Measurements from ENCODE around the gene IRAK1BP1. TPM values are rescaled to one million over a fixed set of nuclear protein-coding genes. Genes with fewer than 3 reads are reported as not detected.

The IRAK1BP1 gene
- total RNA-seq (2021) (6.2 and 6.6 TPM in 2 replicates), Bru-seq, nascent RNA (percentile 69 among the genes with signal in this experiment), BruChase-seq, experiment 1, labeled RNA remaining after a 2-hour chase (percentile 69 among the genes with signal in this experiment), BruChase-seq, experiment 2, labeled RNA remaining after a 6-hour chase (percentile 61 among the genes with signal in this experiment)
- long read RNA-seq, full-length matches to known transcripts: 9 of 17 reads
- long read RNA-seq, partial matches to known transcripts: 0 of 17 reads
- long read RNA-seq, other reads (novel, unspliced or antisense): 8 of 17 reads

- DNase-seq (ENCODE audit: low spot score): peak; percentile 90
- Histone ChIP-seq H3K4me1 (ENCODE audit: insufficient read depth, low read length, poor library complexity, severe bottlenecking) (no peaks in the 10 kb centered on the region), H3K4me3 (ENCODE audit: low read depth, low read length, poor library complexity, severe bottlenecking) (peak within 1 kb of the TSS; percentile 95), H3K36me3 (ENCODE audit: insufficient read depth, low read length, poor library complexity, severe bottlenecking) (no peaks in the 10 kb centered on the region), H3K27ac (ENCODE audit: low read depth, low read length, poor library complexity, severe bottlenecking) (peak within 1 kb of the TSS; percentile 65), H3K9me3 (ENCODE audit: low read depth, low read length, poor library complexity, severe bottlenecking) (no peaks in the 10 kb centered on the region), H3K27me3 (replicated peaks; ENCODE audit: insufficient read depth, low read depth, low read length, poor library complexity) (no peaks in the 10 kb centered on the region)
- BruUV-seq (replicated peaks): no TSS peak
- POLR2A ChIA-PET (ENCODE audit: low non-redundant PET): interaction anchor here (0.6 kb wide), 1 partner anchor 11 kb away, joined by 3 read pairs; no protein-coding TSS in a partner anchor
- CTCF ChIA-PET: no interaction called here
- TF ChIP-seq CTCF (conservative IDR thresholded peaks at IDR 0.05; ENCODE audit: low read depth, low read length) (peak; percentile 23; the same call in 1 of the 2 replicates), EZH2 (IDR thresholded peaks at IDR 0.05; ENCODE audit: borderline replicate concordance, low read depth, low read length, poor library complexity, severe bottlenecking) (no peak)
- intact Hi-C loops (cut with micrococcal nuclease; ENCODE audit: unreplicated experiment): loop anchor here (10.0 kb wide), 1 partner anchor 997 kb away; no protein-coding TSS in a partner anchor
These were observed at the start of gene IRAK1BP1 for GRCh38 chr6:78867370-78868040. TSS of gene IRAK1BP1 (plus strand) at chr6:78867551. CDS start at chr6:78867577, 26 bp downstream.

GRCh38 chr6:78824045-78824444 lies 43.3 kb upstream of the IRAK1BP1 start:
- DNase-seq (ENCODE audit: low spot score): no peak
- CTCF ChIA-PET: no interaction called here

GRCh38 chr6:78829407-78829806 lies 37.9 kb upstream of the IRAK1BP1 start:
- TF ChIP-seq CTCF (conservative IDR thresholded peaks at IDR 0.05; ENCODE audit: low read depth, low read length) (no peak), EZH2 (IDR thresholded peaks at IDR 0.05; ENCODE audit: borderline replicate concordance, low read depth, low read length, poor library complexity, severe bottlenecking) (no peak)
- no peaks in the 10 kb centered on the region for H3K27me3 ChIP-seq (replicated peaks; ENCODE audit: insufficient read depth, low read depth, low read length, poor library complexity)
- no peak overlapping the region for H3K27ac ChIP-seq (ENCODE audit: low read depth, low read length, poor library complexity, severe bottlenecking)
- H3K4me3 ChIP-seq (ENCODE audit: low read depth, low read length, poor library complexity, severe bottlenecking): no peak overlapping the region
- H3K36me3 ChIP-seq (ENCODE audit: insufficient read depth, low read length, poor library complexity, severe bottlenecking): no peaks in the 10 kb centered on the region
- CTCF ChIA-PET: no interaction called here
- no TSS peak for BruUV-seq (replicated peaks)
- no peaks in the 10 kb centered on the region for H3K4me1 ChIP-seq (ENCODE audit: insufficient read depth, low read length, poor library complexity, severe bottlenecking)
- POLR2A ChIA-PET (ENCODE audit: low non-redundant PET): no interaction called here
- intact Hi-C loops (cut with micrococcal nuclease; ENCODE audit: unreplicated experiment): no loop called here
- DNase-seq (ENCODE audit: low spot score): no peak
- H3K9me3 ChIP-seq (ENCODE audit: low read depth, low read length, poor library complexity, severe bottlenecking): no peaks in the 10 kb centered on the region

More at GRCh38 chr6:78824045-78824444, 43.3 kb upstream of the IRAK1BP1 start:
- Histone ChIP-seq H3K36me3 (ENCODE audit: insufficient read depth, low read length, poor library complexity, severe bottlenecking) (no peaks in the 10 kb centered on the region), H3K27me3 (replicated peaks; ENCODE audit: insufficient read depth, low read depth, low read length, poor library complexity) (no peaks in the 10 kb centered on the region), H3K27ac (ENCODE audit: low read depth, low read length, poor library complexity, severe bottlenecking) (no peak overlapping the region), H3K4me3 (ENCODE audit: low read depth, low read length, poor library complexity, severe bottlenecking) (no peak overlapping the region), H3K4me1 (ENCODE audit: insufficient read depth, low read length, poor library complexity, severe bottlenecking) (no peaks in the 10 kb centered on the region), H3K9me3 (ENCODE audit: low read depth, low read length, poor library complexity, severe bottlenecking) (no peaks in the 10 kb centered on the region)
- TF ChIP-seq EZH2 (IDR thresholded peaks at IDR 0.05; ENCODE audit: borderline replicate concordance, low read depth, low read length, poor library complexity, severe bottlenecking) (no peak), CTCF (conservative IDR thresholded peaks at IDR 0.05; ENCODE audit: low read depth, low read length) (no peak)
- POLR2A ChIA-PET (ENCODE audit: low non-redundant PET): no interaction called here
- intact Hi-C loops (cut with micrococcal nuclease; ENCODE audit: unreplicated experiment): no loop called here
- BruUV-seq (replicated peaks): no TSS peak

Measured in A673 (cell line).